GM19467 (cell line): ENCODE results near the gene PATZ1.

ENCODE experiments used
- ATAC-seq: cut with Tn5 transposase; IDR thresholded peaks from one replicate; pipeline ENCODE4 v1.9.1; 2021; ENCODE audit warnings: mild to moderate bottlenecking, moderate library complexity; ENCODE audit not compliant: unreplicated experiment

Gene PATZ1

GRCh38 chr22:31344256-31344577 is 1.9 kb downstream of the PATZ1 start:
- no peak for ATAC-seq

GRCh38 chr22:31343235-31344191 is 2.6 kb downstream of the PATZ1 start:
- ATAC-seq = no peak

- no peak for ATAC-seq
These were observed 3.6 kb downstream of the PATZ1 start for GRCh38 chr22:31342389-31343140.

DNA sequence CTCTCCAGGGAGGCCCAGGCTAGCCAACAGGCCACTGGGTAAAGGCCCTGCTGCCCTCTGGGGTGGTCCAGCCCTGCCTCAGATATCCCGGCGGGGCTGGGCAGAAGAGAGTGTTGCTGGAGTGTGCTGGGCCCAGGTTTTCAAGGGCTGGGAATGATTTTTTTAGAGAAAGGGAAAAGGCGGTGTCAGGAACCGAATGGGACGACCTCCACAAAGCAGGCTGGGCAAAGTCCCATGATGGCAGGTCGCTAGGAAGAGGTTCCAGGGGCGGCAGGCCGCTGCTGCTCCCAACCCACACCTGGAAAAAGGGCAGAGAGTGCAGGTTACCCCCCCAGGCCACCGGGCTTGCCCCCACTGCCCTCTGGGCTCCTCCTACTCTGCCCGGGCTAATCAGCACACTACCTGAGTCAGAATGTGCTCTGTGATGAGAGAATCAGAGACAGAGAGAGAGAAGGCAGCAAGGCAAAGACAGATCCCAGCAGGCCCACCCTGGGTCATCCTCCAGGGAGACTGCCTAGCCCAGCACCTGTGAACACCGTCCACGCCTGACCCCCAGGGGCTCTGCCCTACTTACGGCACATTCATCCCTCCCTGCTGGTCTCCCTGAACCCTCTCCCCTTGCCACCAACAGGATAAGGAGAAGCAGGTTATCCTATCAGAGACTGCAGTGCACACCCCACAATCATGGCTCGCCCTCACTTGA is 4.6 kb downstream of the PATZ1 start:
- no peak for ATAC-seq

GRCh38 chr22:31340765-31341247 is 5.3 kb downstream of the PATZ1 start:
- ATAC-seq = no peak

GRCh38 chr22:31340360-31340759 is 5.8 kb downstream of the PATZ1 start:
- no peak for ATAC-seq

DNA sequence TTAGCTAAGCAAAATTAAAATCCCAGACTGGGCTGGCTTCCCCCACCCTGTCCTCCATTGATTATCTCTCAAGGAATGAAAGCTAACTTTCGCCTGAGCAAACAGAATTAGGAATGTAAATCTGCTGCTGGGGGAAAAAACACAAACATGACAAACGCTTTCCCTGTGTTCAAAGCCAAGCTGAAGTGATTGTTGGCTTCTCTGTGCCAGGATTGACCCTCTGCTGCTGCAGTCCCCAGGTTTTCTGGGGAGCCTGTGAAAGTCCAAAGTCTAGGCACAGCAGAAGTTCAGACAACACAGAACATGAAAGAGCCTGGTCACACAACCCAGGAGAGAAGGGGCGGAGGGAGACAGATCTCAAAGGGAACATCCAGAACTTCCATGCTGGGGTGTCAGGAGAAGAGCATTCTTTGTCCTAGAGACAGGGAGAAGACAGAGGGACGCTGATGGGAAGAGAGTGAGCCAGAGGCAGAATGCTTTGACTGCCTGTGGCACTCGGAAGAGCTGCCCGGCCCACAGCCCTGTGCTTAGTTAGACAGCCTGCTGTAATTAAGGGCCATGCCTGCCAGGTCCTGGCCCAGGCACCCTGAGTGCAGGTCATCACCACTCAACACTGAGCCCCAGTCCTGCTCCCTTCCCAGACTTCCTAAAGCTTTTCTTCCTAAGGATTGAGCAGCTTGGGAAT is 6.9 kb downstream of the PATZ1 start:
- ATAC-seq = no peak

- no peak for ATAC-seq
These were observed 9.0 kb downstream of the PATZ1 start for GRCh38 chr22:31337178-31337577.

GRCh38 chr22:31334329-31334728 is 11.8 kb downstream of the PATZ1 start:
- ATAC-seq = no peak

GRCh38 chr22:31333641-31334040 is 12.5 kb downstream of the PATZ1 start:
- ATAC-seq = no peak

- ATAC-seq = no peak
These were observed 13.3 kb downstream of the PATZ1 start for GRCh38 chr22:31332886-31333285.

DNA sequence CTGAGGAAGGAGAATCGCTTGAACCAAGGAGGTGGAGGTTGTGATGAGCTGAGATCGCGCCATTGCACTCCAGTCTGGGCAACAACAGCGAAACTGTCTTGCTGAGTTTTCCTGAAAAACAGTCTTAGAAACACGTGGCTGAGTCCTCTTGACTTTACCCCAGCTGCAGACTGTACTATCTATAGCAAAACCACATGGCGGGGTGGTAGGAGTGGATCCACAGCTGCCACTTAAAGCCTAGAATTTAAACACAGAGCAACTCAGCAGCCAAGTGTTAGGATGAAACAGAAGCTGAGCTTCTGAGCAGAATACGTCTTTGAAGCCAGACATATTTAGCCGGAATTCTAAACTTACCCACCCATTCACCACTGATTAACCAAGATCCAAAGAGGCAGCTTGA is 14.1 kb downstream of the PATZ1 start:
- no peak for ATAC-seq

- no peak for ATAC-seq
These were observed 16.5 kb downstream of the PATZ1 start for GRCh38 chr22:31329453-31330215.

GRCh38 chr22:31329029-31329428 is 17.1 kb downstream of the PATZ1 start:
- no peak for ATAC-seq

DNA sequence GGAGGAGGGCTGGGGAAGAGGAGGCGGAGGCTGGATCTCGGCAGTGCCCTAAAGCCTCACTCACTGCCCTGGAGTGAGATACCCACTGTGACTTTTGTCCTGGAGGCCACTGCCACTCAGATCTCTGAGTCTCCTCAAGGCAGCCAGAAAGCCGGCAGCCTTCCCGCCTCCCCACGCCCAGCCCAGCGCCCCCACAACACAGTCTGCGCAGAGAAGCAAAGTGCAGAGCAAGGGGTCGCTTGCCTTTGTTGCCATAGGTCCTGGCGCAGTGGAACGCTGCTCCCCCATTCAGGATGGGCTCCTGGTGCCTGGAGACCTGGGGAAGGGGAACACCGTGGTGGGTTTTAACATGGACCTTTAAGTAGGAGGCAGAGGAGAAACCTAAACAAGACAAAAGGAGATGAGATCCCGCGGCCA is 17.6 kb downstream of the PATZ1 start:
- no peak for ATAC-seq

DNA sequence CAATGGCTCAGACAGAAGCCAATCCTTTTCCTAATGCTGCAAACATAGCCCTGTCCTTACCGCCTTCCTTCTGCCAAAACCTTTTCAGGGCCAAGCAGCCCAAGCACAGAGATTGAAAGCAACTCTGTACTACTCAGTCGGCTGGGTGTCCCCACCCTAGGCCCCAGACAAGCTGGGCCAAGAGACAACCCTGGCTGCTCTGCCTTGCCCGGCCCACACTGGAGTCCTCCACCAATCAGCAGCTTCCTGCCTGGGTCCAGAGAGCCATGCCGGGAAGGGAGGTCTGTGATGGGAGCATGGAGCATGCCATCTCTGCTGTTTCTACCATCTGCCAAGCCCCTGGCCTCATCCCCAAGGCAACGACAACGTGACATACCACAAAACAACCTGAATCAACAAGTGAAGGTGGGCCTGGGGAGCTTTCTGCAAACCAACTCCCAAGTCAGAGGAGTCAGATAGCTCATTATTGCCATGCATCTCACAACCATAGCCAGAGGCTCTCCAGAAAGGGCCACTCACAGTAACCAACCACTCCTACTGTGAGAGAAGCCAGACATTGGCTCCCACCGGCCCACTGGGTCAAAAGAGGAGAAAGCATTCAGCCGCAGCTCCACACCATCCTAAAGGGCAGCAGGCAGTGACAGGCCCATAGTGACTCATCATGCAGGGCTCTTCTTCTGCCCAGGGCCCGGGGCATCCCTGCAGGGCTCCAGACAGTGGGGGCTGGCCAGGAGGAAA is 18.2 kb downstream of the PATZ1 start:
- ATAC-seq = no peak

- ATAC-seq = no peak
These were observed 19.3 kb downstream of the PATZ1 start for GRCh38 chr22:31326877-31327276.

DNA sequence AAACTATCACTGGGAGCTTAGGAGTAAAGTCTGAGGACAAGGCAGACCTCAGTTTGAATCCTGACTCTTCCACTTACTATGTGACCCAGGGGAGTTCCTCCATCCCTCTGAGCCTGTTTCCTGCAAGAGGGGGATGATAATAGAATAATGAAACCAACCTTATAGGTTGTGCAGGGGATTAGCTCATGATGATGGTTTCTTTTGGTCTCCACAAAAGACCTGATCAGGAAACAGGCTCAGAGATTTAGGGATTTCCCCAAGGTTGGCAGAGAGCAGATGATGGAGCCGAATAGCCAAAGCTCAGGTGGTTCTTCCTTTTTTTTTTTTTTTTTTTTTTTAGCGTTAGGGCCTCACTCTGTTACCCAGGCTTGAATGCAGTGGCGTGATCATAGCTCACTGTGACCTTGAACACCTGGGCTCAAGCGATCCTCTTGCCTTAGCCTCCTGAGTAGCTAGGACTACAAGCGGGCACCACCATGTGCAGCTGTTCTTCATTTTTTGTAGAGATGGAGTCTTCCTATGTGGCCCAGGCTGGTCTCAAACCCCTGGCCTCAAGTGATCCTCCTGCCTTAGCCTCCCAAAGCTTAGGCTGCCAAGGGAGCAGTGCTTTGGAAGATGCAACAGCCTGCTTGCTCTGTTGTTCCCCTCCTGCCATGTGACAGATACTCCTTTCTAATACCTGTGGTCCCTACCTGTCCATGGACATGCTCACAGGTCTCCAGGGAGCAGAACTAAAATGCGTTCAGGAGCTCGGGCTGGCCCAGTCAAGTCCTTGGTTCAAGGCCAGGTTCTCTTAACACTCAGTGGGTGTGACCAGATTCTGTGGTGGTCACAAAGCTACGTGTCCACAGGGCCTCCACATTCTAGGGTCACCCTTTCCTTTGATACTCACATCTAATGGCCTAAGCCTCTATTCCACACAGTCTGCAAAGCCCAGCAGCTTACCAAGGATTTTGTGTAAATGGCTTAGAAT is 22.3 kb downstream of the PATZ1 start:
- no peak for ATAC-seq
